ENCODE results near the gene RBPMS2. TPM values are rescaled to one million over a fixed set of nuclear protein-coding genes. Genes with fewer than 3 reads are reported as not detected.

The RBPMS2 gene
- total and polyA plus RNA-seq, 2 of the 8 experiments (the other 6 are each of a cell fraction or from before 2014, with no cell fraction given), result 55.8 to 238 TPM

GRCh38 chr15:64713592-64713991 lies 61.8 kb downstream of the RBPMS2 start (continued):
- TF ChIP-seq SP4 (IDR thresholded peaks at IDR 0.05; ENCODE audit: low read length), result no peak
- no peak for TF ChIP-seq TAF1 (IDR thresholded peaks at IDR 0.05; ENCODE audit: low read depth, low read length)
- TF ChIP-seq KDM4A (IDR thresholded peaks at IDR 0.05; ENCODE audit: low read depth, low read length, severe bottlenecking), result no peak
- no peak for TF ChIP-seq KDM1A (IDR thresholded peaks at IDR 0.05; ENCODE audit: borderline replicate concordance, low read length)

All from H1 (cell line).